ENCODE results near the gene ZSCAN20.

The ZSCAN20 gene

GRCh38 chr1:33436557-33437285 lies 35.7 kb upstream of the ZSCAN20 start:
- H3K9me3 ChIP-seq (ENCODE audit: control insufficient read depth, insufficient read depth, low read length) = no peaks in the 10 kb centered on the region
- H3K9ac ChIP-seq (ENCODE audit: low read depth, low read length) = no peak overlapping the region
- no peaks in the 10 kb centered on the region for H3K36me3 ChIP-seq (ENCODE audit: insufficient read depth, low read length)
- H3K4me1 ChIP-seq (ENCODE audit: insufficient read depth, low read length) = peaks cover 21% of the 10 kb centered on the region

- no peak overlapping the region for H3K9ac ChIP-seq (ENCODE audit: low read depth, low read length)
- no peaks in the 10 kb centered on the region for H3K36me3 ChIP-seq (ENCODE audit: insufficient read depth, low read length)
- peaks cover 17% of the 10 kb centered on the region for H3K4me1 ChIP-seq (ENCODE audit: insufficient read depth, low read length)
- H3K9me3 ChIP-seq (ENCODE audit: control insufficient read depth, insufficient read depth, low read length) = no peaks in the 10 kb centered on the region
These were observed 33.9 kb upstream of the ZSCAN20 start for GRCh38 chr1:33438364-33439160.

DNA sequence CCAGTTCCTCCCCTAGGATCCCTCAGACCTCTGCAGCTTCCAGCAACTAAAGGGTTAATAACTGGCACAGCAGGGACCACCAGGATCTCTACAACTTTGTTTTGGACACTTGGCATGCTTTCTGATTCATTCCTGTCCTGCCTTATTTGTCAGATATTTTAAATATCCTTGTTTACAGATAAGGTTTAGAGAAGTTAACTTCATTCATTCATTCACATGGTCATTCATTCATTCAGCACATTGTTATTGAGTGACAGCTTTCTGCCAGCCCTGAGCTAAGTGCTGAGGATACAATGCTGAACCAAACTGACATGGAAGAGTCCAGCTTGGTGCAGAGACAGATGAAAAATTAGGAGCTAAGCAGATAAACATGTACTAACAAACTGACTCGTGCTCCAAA lies 32.8 kb upstream of the ZSCAN20 start:
- peaks cover 7% of the 10 kb centered on the region for H3K4me1 ChIP-seq (ENCODE audit: insufficient read depth, low read length)
- H3K9ac ChIP-seq (ENCODE audit: low read depth, low read length) = no peak overlapping the region
- H3K36me3 ChIP-seq (ENCODE audit: insufficient read depth, low read length) = no peaks in the 10 kb centered on the region
- H3K9me3 ChIP-seq (ENCODE audit: control insufficient read depth, insufficient read depth, low read length) = no peaks in the 10 kb centered on the region

GRCh38 chr1:33441088-33441745 lies 31.2 kb upstream of the ZSCAN20 start:
- no peaks in the 10 kb centered on the region for H3K4me1 ChIP-seq (ENCODE audit: insufficient read depth, low read length)
- no peaks in the 10 kb centered on the region for H3K9me3 ChIP-seq (ENCODE audit: control insufficient read depth, insufficient read depth, low read length)
- no peak overlapping the region for H3K9ac ChIP-seq (ENCODE audit: low read depth, low read length)
- H3K36me3 ChIP-seq (ENCODE audit: insufficient read depth, low read length) = no peaks in the 10 kb centered on the region

DNA sequence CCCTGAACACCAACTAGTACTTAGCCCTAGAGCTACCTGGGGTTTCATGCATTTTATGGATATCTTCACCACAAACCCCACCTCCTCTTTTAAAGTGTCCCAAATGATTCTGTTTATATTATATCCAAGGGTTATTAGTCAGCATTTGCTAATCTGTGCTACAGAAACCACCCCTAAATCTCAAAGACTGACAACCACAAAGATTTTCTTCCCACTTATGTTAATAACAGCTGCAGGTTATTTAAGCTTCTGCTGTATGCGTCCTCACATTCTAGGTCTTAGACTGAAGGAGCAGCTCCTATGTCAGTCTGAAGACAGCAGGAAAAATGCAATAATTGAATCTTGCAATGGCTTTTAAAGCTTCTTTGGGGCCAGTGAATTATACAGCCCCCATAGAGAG lies 30.3 kb upstream of the ZSCAN20 start:
- Histone ChIP-seq H3K36me3 (ENCODE audit: insufficient read depth, low read length) (no peaks in the 10 kb centered on the region), H3K4me1 (ENCODE audit: insufficient read depth, low read length) (no peaks in the 10 kb centered on the region), H3K9me3 (ENCODE audit: control insufficient read depth, insufficient read depth, low read length) (no peaks in the 10 kb centered on the region), H3K9ac (ENCODE audit: low read depth, low read length) (no peak overlapping the region)

GRCh38 chr1:33443080-33443704 lies 29.3 kb upstream of the ZSCAN20 start:
- no peaks in the 10 kb centered on the region for H3K4me1 ChIP-seq (ENCODE audit: insufficient read depth, low read length)
- H3K9me3 ChIP-seq (ENCODE audit: control insufficient read depth, insufficient read depth, low read length) = no peaks in the 10 kb centered on the region
- no peaks in the 10 kb centered on the region for H3K36me3 ChIP-seq (ENCODE audit: insufficient read depth, low read length)
- H3K9ac ChIP-seq (ENCODE audit: low read depth, low read length) = no peak overlapping the region

- H3K9ac ChIP-seq (ENCODE audit: low read depth, low read length) = no peak overlapping the region
- H3K9me3 ChIP-seq (ENCODE audit: control insufficient read depth, insufficient read depth, low read length) = no peaks in the 10 kb centered on the region
- H3K36me3 ChIP-seq (ENCODE audit: insufficient read depth, low read length) = no peaks in the 10 kb centered on the region
- H3K4me1 ChIP-seq (ENCODE audit: insufficient read depth, low read length) = no peaks in the 10 kb centered on the region
These were observed 28.7 kb upstream of the ZSCAN20 start for GRCh38 chr1:33443705-33444180.

- no peaks in the 10 kb centered on the region for H3K36me3 ChIP-seq (ENCODE audit: insufficient read depth, low read length)
- no peak overlapping the region for H3K9ac ChIP-seq (ENCODE audit: low read depth, low read length)
- no peaks in the 10 kb centered on the region for H3K9me3 ChIP-seq (ENCODE audit: control insufficient read depth, insufficient read depth, low read length)
- H3K4me1 ChIP-seq (ENCODE audit: insufficient read depth, low read length) = no peaks in the 10 kb centered on the region
These were observed 27.3 kb upstream of the ZSCAN20 start for GRCh38 chr1:33445108-33445507.

DNA sequence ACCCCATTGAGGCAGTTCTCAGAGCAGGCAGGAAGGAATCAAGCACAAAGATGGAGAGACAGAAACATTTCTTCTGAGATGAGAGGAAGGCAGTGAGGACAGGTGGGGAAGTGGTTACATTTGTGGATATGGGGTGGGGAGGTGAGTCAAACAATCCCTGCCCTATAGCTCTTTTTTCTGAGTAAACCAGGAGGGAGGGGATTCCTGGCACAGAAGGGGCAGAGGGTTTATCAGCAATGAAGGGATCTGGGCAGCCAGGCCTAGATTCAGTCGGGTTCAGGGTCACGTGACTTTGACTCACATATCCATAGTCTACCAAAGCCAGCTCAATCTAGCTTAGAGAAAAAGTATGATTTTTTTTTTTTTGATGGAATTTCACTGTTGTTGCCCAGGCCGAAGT lies 25.9 kb upstream of the ZSCAN20 start:
- Histone ChIP-seq H3K9ac (ENCODE audit: low read depth, low read length) (no peak overlapping the region), H3K4me1 (ENCODE audit: insufficient read depth, low read length) (no peaks in the 10 kb centered on the region), H3K9me3 (ENCODE audit: control insufficient read depth, insufficient read depth, low read length) (no peaks in the 10 kb centered on the region), H3K36me3 (ENCODE audit: insufficient read depth, low read length) (no peaks in the 10 kb centered on the region)

GRCh38 chr1:33454646-33455282 lies 17.7 kb upstream of the ZSCAN20 start:
- Histone ChIP-seq H3K4me1 (ENCODE audit: insufficient read depth, low read length) (no peaks in the 10 kb centered on the region), H3K9me3 (ENCODE audit: control insufficient read depth, insufficient read depth, low read length) (no peaks in the 10 kb centered on the region), H3K36me3 (ENCODE audit: insufficient read depth, low read length) (no peaks in the 10 kb centered on the region), H3K9ac (ENCODE audit: low read depth, low read length) (no peak overlapping the region)

GRCh38 chr1:33455539-33456501 lies 16.6 kb upstream of the ZSCAN20 start:
- Histone ChIP-seq H3K4me1 (ENCODE audit: insufficient read depth, low read length) (no peaks in the 10 kb centered on the region), H3K9ac (ENCODE audit: low read depth, low read length) (no peak overlapping the region), H3K36me3 (ENCODE audit: insufficient read depth, low read length) (no peaks in the 10 kb centered on the region), H3K9me3 (ENCODE audit: control insufficient read depth, insufficient read depth, low read length) (no peaks in the 10 kb centered on the region)

- Histone ChIP-seq H3K9me3 (ENCODE audit: control insufficient read depth, insufficient read depth, low read length) (no peaks in the 10 kb centered on the region), H3K36me3 (ENCODE audit: insufficient read depth, low read length) (no peaks in the 10 kb centered on the region), H3K4me1 (ENCODE audit: insufficient read depth, low read length) (no peaks in the 10 kb centered on the region), H3K9ac (ENCODE audit: low read depth, low read length) (no peak overlapping the region)
These were observed 16.0 kb upstream of the ZSCAN20 start for GRCh38 chr1:33456502-33456886.

DNA sequence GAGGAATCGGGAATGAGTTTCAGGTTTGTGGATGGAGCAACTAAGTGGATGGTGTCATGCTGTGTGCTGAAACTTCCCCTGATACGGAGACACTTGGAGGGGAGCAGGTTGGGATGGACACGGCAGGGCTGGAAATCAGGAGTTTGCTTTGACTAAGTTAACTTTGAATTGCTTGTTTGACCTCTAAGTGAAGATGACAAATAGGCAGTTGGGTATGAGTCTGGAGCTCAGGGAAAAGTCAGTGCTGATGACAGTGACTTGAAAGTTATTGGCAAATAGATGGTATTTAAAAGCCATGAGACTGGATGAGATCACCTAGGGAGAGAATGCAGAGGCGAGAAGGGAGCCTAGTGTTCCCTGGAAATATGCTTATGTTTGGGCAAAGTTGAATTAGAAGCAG lies 12.8 kb upstream of the ZSCAN20 start:
- no peak overlapping the region for H3K9ac ChIP-seq (ENCODE audit: low read depth, low read length)
- H3K9me3 ChIP-seq (ENCODE audit: control insufficient read depth, insufficient read depth, low read length) = no peaks in the 10 kb centered on the region
- no peaks in the 10 kb centered on the region for H3K4me1 ChIP-seq (ENCODE audit: insufficient read depth, low read length)
- no peaks in the 10 kb centered on the region for H3K36me3 ChIP-seq (ENCODE audit: insufficient read depth, low read length)

Data from ES-I3 (cell line).